Naive thymus-derived CD8-positive, alpha-beta T cell (primary cell): ENCODE measurements around the gene TLE1. TPM values are rescaled to one million over a fixed set of nuclear protein-coding genes. Genes with fewer than 3 reads are reported as not detected.
A peak's percentile ranks its signal among the peaks of the same experiment; 100 is the strongest.

ENCODE experiments used
- ATAC-seq, 2 donors: fragments of 150-1000 bp; cut with Tn5 transposase in 1 of 2; sonication (Bioruptor Pico), chemical (Tn5 transposase) in 1 of 2; 1 replicate in 1 of 2; 2 replicates in 1 of 2; pipeline ENCODE4 v1.10.0; 2021; ENCODE audit warnings: mild to moderate bottlenecking in 2 of 2, moderate library complexity in 2 of 2
- POLR2A ChIA-PET: fragments of 350-600 bp; sonication (Branson Sonifier 250); formaldehyde crosslinking; loops from one replicate; lab custom pipeline; 2021; ENCODE audit warnings: antibody characterized with exemption; lab: Charles Lee
- DNase-seq, 10 donors: peaks; one replicate each; pipeline versions ENCODE4 v3.0.0 to v3.0.0-alpha.2; 2020 to 2022
- H3K27ac Mint-ChIP-seq, 10 donors: one replicate each; pipeline ENCODE4 v1.8.0; 2020 to 2022; ENCODE audit warnings: mild to moderate bottlenecking in 10 of 10, mixed read lengths in 10 of 10, moderate library complexity in 4 of 10, inconsistent platforms in 1 of 10
- H3K27me3 Mint-ChIP-seq, 5 donors: one replicate each; pipeline ENCODE4 v1.8.0; 2021 to 2022; ENCODE audit warnings: mixed read lengths in 5 of 5
- H3K36me3 Mint-ChIP-seq, 3 donors: one replicate each; pipeline ENCODE4 v1.8.0; 2020 to 2022; ENCODE audit warnings: mixed read lengths in 3 of 3, mild to moderate bottlenecking in 2 of 3, inconsistent platforms in 1 of 3
- H3K4me1 Mint-ChIP-seq, 4 donors: one replicate each; pipeline ENCODE4 v1.8.0; 2021 to 2022; ENCODE audit warnings: mixed read lengths in 4 of 4
- H3K4me3 Mint-ChIP-seq, 10 donors: one replicate each; pipeline ENCODE4 v1.8.0; 2020 to 2022; ENCODE audit warnings: mild to moderate bottlenecking in 10 of 10, mixed read lengths in 10 of 10, moderate library complexity in 6 of 10, inconsistent platforms in 1 of 10
- H3K9me3 Mint-ChIP-seq, 9 donors: one replicate each; pipeline ENCODE4 v1.8.0; 2020 to 2022; ENCODE audit warnings: mixed read lengths in 9 of 9, mild to moderate bottlenecking in 3 of 9, inconsistent platforms in 1 of 9, moderate library complexity in 1 of 9
- polyA plus RNA-seq, 3 donors: library from polyadenylated mRNA; unstranded; fragments of 300-500 nt; fragmentation: Illumina TruSeq; gene quantifications; one replicate each; pipeline ENCODE4 v1.2.3, GENCODE V29; 2021
- total RNA-seq, 8 experiments: library from RNA in 2 of 8; stranded (reverse) in 2 of 8; gene quantifications; one replicate each; pipeline ENCODE4 v1.2.3 and lab custom pipeline; 2021 to 2026

TLE1 gene
- total and polyA plus RNA-seq, 5 experiments from 2014 or later, result 0.25 to 5.0 (median 1.8) TPM

- H3K27me3 Mint-ChIP-seq, result peaks cover 0 to 14% (median 1%) of the 10 kb centered on the region in 5 donors
- POLR2A ChIA-PET, result no interaction called here
Measured at GRCh38 chr9:81556923-81557322, 132.4 kb downstream of the TLE1 start.

GRCh38 chr9:81552581-81552991 lies 136.8 kb downstream of the TLE1 start:
- Mint-ChIP-seq H3K27me3 (peaks cover 1 to 22% (median 5%) of the 10 kb centered on the region in 5 donors), H3K9me3 (peaks cover 0 to 2% (median 0%) of the 10 kb centered on the region in 9 donors), H3K27ac (no peak overlapping the region), H3K4me1 (no peaks in the 10 kb centered on the region), H3K4me3 (no peak overlapping the region), H3K36me3 (no peaks in the 10 kb centered on the region)
- ATAC-seq, result no peak
- no peak for DNase-seq
- POLR2A ChIA-PET, result no interaction called here

More at GRCh38 chr9:81556923-81557322, 132.4 kb downstream of the TLE1 start:
- ATAC-seq, result no peak
- DNase-seq, result no peak
- Mint-ChIP-seq H3K4me3 (no peak overlapping the region), H3K4me1 (peaks cover 0 to 5% (median 1%) of the 10 kb centered on the region in 4 donors), H3K9me3 (peaks cover 0 to 2% (median 0%) of the 10 kb centered on the region in 9 donors), H3K27ac (no peak overlapping the region), H3K36me3 (no peaks in the 10 kb centered on the region)

GRCh38 chr9:81550207-81550583 lies 139.2 kb downstream of the TLE1 start:
- no peak overlapping the region for H3K4me3 Mint-ChIP-seq
- ATAC-seq (no peak), DNase-seq (no peak)
- POLR2A ChIA-PET, result no interaction called here
- no peak overlapping the region for H3K27ac Mint-ChIP-seq
- no peaks in the 10 kb centered on the region for H3K4me1 Mint-ChIP-seq
- H3K27me3 Mint-ChIP-seq, result peaks cover 0 to 22% (median 7%) of the 10 kb centered on the region in 5 donors
- H3K9me3 Mint-ChIP-seq, result peaks cover 0 to 2% (median 0%) of the 10 kb centered on the region in 9 donors
- no peaks in the 10 kb centered on the region for H3K36me3 Mint-ChIP-seq

- Mint-ChIP-seq H3K4me1 (no peaks in the 10 kb centered on the region), H3K27me3 (peaks cover 0 to 22% (median 7%) of the 10 kb centered on the region in 5 donors), H3K36me3 (no peaks in the 10 kb centered on the region), H3K4me3 (no peak overlapping the region), H3K27ac (no peak overlapping the region), H3K9me3 (peaks cover 0 to 2% (median 0%) of the 10 kb centered on the region in 9 donors)
- DNase-seq, result no peak
- no peak for ATAC-seq
- POLR2A ChIA-PET, result no interaction called here
Measured at GRCh38 chr9:81549500-81550206, 139.7 kb downstream of the TLE1 start.

- ATAC-seq (no peak), DNase-seq (no peak)
- no peaks in the 10 kb centered on the region for H3K4me1 Mint-ChIP-seq
- H3K27ac Mint-ChIP-seq, result no peak overlapping the region
- peaks cover 0 to 22% (median 5%) of the 10 kb centered on the region in 5 donors for H3K27me3 Mint-ChIP-seq
- no peak overlapping the region for H3K4me3 Mint-ChIP-seq
- no peaks in the 10 kb centered on the region for H3K36me3 Mint-ChIP-seq
- peaks cover 0 to 2% (median 0%) of the 10 kb centered on the region in 9 donors for H3K9me3 Mint-ChIP-seq
- POLR2A ChIA-PET, result no interaction called here
Measured at GRCh38 chr9:81548911-81549310, 140.4 kb downstream of the TLE1 start.

- no peak for ATAC-seq
- Mint-ChIP-seq H3K9me3 (peaks cover 0 to 2% (median 0%) of the 10 kb centered on the region in 9 donors), H3K4me3 (no peak overlapping the region), H3K27ac (no peak overlapping the region), H3K36me3 (no peaks in the 10 kb centered on the region), H3K4me1 (no peaks in the 10 kb centered on the region), H3K27me3 (peaks cover 0 to 22% (median 7%) of the 10 kb centered on the region in 5 donors)
- POLR2A ChIA-PET, result no interaction called here
- DNase-seq, result no peak
Measured at GRCh38 chr9:81546489-81546888, 142.9 kb downstream of the TLE1 start.

- H3K4me3 Mint-ChIP-seq, result no peak overlapping the region
- POLR2A ChIA-PET, result no interaction called here
- peaks cover 0 to 2% (median 0%) of the 10 kb centered on the region in 9 donors for H3K9me3 Mint-ChIP-seq
- no peak overlapping the region for H3K27ac Mint-ChIP-seq
- H3K27me3 Mint-ChIP-seq, result peaks cover 0 to 9% (median 6%) of the 10 kb centered on the region in 5 donors
- ATAC-seq (no peak), DNase-seq (no peak)
- no peaks in the 10 kb centered on the region for H3K4me1 Mint-ChIP-seq
- H3K36me3 Mint-ChIP-seq, result no peaks in the 10 kb centered on the region
Measured at GRCh38 chr9:81543695-81544094, 145.7 kb downstream of the TLE1 start.

GRCh38 chr9:81542118-81542889 lies 147.0 kb downstream of the TLE1 start:
- Mint-ChIP-seq H3K4me1 (no peaks in the 10 kb centered on the region), H3K4me3 (no peak overlapping the region), H3K36me3 (no peaks in the 10 kb centered on the region), H3K27me3 (peaks cover 0 to 5% (median 0%) of the 10 kb centered on the region in 5 donors), H3K27ac (peak overlapping the region in 1 of 10 donors; percentile 29), H3K9me3 (no peaks in the 10 kb centered on the region)
- DNase-seq (no peak), ATAC-seq (no peak)
- POLR2A ChIA-PET, result no interaction called here

- DNase-seq (no peak), ATAC-seq (no peak)
- no peak overlapping the region for H3K4me3 Mint-ChIP-seq
- no peak overlapping the region for H3K27ac Mint-ChIP-seq
- peaks cover 0 to 4% (median 0%) of the 10 kb centered on the region in 5 donors for H3K27me3 Mint-ChIP-seq
- no peaks in the 10 kb centered on the region for H3K4me1 Mint-ChIP-seq
- H3K36me3 Mint-ChIP-seq, result no peaks in the 10 kb centered on the region
- POLR2A ChIA-PET, result no interaction called here
- no peaks in the 10 kb centered on the region for H3K9me3 Mint-ChIP-seq
Measured at GRCh38 chr9:81540142-81540710, 149.1 kb downstream of the TLE1 start.

- H3K27ac Mint-ChIP-seq, result no peak overlapping the region
- DNase-seq (no peak), ATAC-seq (no peak)
- peaks cover 0 to 4% (median 0%) of the 10 kb centered on the region in 5 donors for H3K27me3 Mint-ChIP-seq
- H3K4me1 Mint-ChIP-seq, result no peaks in the 10 kb centered on the region
- no peak overlapping the region for H3K4me3 Mint-ChIP-seq
- POLR2A ChIA-PET, result no interaction called here
- H3K36me3 Mint-ChIP-seq, result no peaks in the 10 kb centered on the region
- no peaks in the 10 kb centered on the region for H3K9me3 Mint-ChIP-seq
Measured at GRCh38 chr9:81539317-81539716, 150.0 kb downstream of the TLE1 start.

- POLR2A ChIA-PET, result no interaction called here
- Mint-ChIP-seq H3K4me3 (no peak overlapping the region), H3K27ac (no peak overlapping the region), H3K4me1 (no peaks in the 10 kb centered on the region), H3K27me3 (peaks cover 0 to 4% (median 0%) of the 10 kb centered on the region in 5 donors), H3K36me3 (no peaks in the 10 kb centered on the region), H3K9me3 (no peaks in the 10 kb centered on the region)
- DNase-seq (no peak), ATAC-seq (no peak)
Measured at GRCh38 chr9:81538890-81539289, 150.5 kb downstream of the TLE1 start.

- DNase-seq (no peak), ATAC-seq (no peak)
- no peaks in the 10 kb centered on the region for H3K36me3 Mint-ChIP-seq
- no peaks in the 10 kb centered on the region for H3K4me1 Mint-ChIP-seq
- H3K9me3 Mint-ChIP-seq, result no peaks in the 10 kb centered on the region
- H3K4me3 Mint-ChIP-seq, result no peak overlapping the region
- POLR2A ChIA-PET, result no interaction called here
- no peak overlapping the region for H3K27ac Mint-ChIP-seq
- H3K27me3 Mint-ChIP-seq, result peaks cover 0 to 4% (median 0%) of the 10 kb centered on the region in 5 donors
Measured at GRCh38 chr9:81537964-81538363, 151.4 kb downstream of the TLE1 start.
